ENCODE data around the gene EPHB3.

- no peak for TF ChIP-seq CTCF (IDR thresholded peaks at IDR 0.05; ENCODE audit: insufficient read depth, low read depth, low read length)
- TF ChIP-seq EZH2 (IDR thresholded peaks at IDR 0.05; ENCODE audit: insufficient read depth, low read length): no peak
Observed at GRCh38 chr3:184560531-184560930, 1.1 kb upstream of the EPHB3 start.
